HEK293T (cell line): ENCODE data around the gene DHX9.

ENCODE experiments used
- BHLHE40 ChIP-seq: fragments of 450-650 bp; IDR thresholded peaks from 2 replicates; pipeline ENCODE4 v1.6.1; 2016; ENCODE audit warnings: mild to moderate bottlenecking, moderate library complexity, borderline replicate concordance
- ELF4 ChIP-seq: fragments of 450-650 bp; IDR thresholded peaks from 2 replicates; pipeline ENCODE4 v1.6.1; 2017; ENCODE audit warnings: antibody characterized with exemption
- FOXM1 ChIP-seq: fragments of 450-650 bp; IDR thresholded peaks from 2 replicates; pipeline ENCODE4 v1.6.1; 2017; ENCODE audit warnings: mild to moderate bottlenecking, borderline replicate concordance

DNA sequence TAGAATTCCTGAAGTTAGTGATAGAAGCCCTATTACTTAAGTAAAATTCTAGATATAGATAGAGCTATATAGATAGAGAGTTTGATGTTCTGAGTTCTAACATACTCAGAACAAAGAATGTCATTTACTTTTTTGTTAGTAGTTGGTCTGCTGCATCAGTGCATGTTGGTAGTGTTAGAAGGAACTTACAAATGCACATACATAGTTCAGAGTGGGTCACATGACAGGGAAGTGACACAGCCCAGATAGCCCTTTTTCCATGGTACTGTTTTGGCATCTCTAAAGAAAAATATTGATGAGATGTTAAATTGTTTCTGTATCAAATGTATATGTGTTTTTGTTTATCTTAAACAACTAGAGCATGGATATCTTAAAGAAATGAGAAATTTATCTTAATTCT is 45.7 kb downstream of the DHX9 start:
- TF ChIP-seq BHLHE40 (no peak), FOXM1 (no peak), ELF4 (no peak)
